HFF-Myc (cell line): ENCODE results near the gene ARL14.
"Not testable (repeated sequence)": the region's sequence is repeated elsewhere in the genome, so short reads cannot be mapped to it uniquely, and the experiment has no call there.

Experiments
- DNase-seq: peaks from one replicate; pipeline ENCODE4 v3.0.0-alpha.2; 2011; ENCODE audit warnings: low read depth; ENCODE audit errors: extremely low read depth
- H3K4me3 ChIP-seq: replicated peaks from 2 replicates; pipeline ENCODE4 v1.5.1; 2011; ENCODE audit warnings: low read depth, mild to moderate bottlenecking, control low read depth, low read length
- CTCF ChIP-seq: IDR thresholded peaks from 2 replicates; pipeline ENCODE4 v1.5.1; 2012; ENCODE audit warnings: mild to moderate bottlenecking, low read depth, low read length, control low read depth; ENCODE audit errors: missing control alignments

ARL14 gene

GRCh38 chr3:160709477-160710182 lies 32.7 kb downstream of the ARL14 start:
- no peak for TF ChIP-seq CTCF
- no peak overlapping the region for H3K4me3 ChIP-seq
- no peak for DNase-seq

GRCh38 chr3:160713144-160713543 lies 36.2 kb downstream of the ARL14 start:
- DNase-seq, H3K4me3 ChIP-seq: not testable (repeated sequence)

- no peak for TF ChIP-seq CTCF
- H3K4me3 ChIP-seq: no peak overlapping the region
- DNase-seq: no peak
Measured at GRCh38 chr3:160719710-160720109, 42.8 kb downstream of the ARL14 start.

GRCh38 chr3:160720123-160720746 lies 43.3 kb downstream of the ARL14 start:
- TF ChIP-seq CTCF: peak; percentile 5
- no peak overlapping the region for H3K4me3 ChIP-seq
- DNase-seq: no peak

GRCh38 chr3:160722331-160722730 lies 45.4 kb downstream of the ARL14 start:
- no peak overlapping the region for H3K4me3 ChIP-seq
- no peak for DNase-seq
- no peak for TF ChIP-seq CTCF

- TF ChIP-seq CTCF: no peak
- H3K4me3 ChIP-seq: no peak overlapping the region
- no peak for DNase-seq
Measured at GRCh38 chr3:160725338-160725737, 48.4 kb downstream of the ARL14 start.
